WERI-Rb-1 (cell line): ENCODE measurements around the gene GLS.

Source experiments
- DNase-seq: peaks from one replicate; pipeline ENCODE4 v3.0.0-alpha.2; 2020
- H3K27ac ChIP-seq: fragments of 250-450 bp; sonication (Bioruptor Pico); 2 replicates; pipeline ENCODE4 v1.5.1; 2020; ENCODE audit warnings: mild to moderate bottlenecking, moderate library complexity
- H3K27me3 ChIP-seq: fragments of 250-450 bp; sonication (Bioruptor Pico); 2 replicates; pipeline ENCODE4 v1.5.1; 2021; ENCODE audit warnings: mild to moderate bottlenecking, low read depth, moderate library complexity; ENCODE audit not compliant: insufficient read depth, severe bottlenecking
- H3K36me3 ChIP-seq: fragments of 250-450 bp; sonication (Bioruptor Pico); 2 replicates; pipeline ENCODE4 v1.5.1; 2020; ENCODE audit warnings: mild to moderate bottlenecking, moderate library complexity
- H3K4me3 ChIP-seq: 2 replicates; pipeline ENCODE4 v1.5.1; 2011; ENCODE audit warnings: low read depth, mild to moderate bottlenecking, control low read depth, low read length
- H3K9me3 ChIP-seq: fragments of 250-450 bp; sonication (Bioruptor Pico); 2 replicates; pipeline ENCODE4 v1.5.1; 2021; ENCODE audit warnings: mild to moderate bottlenecking, moderate library complexity; ENCODE audit not compliant: severe bottlenecking
- CTCF ChIP-seq: IDR thresholded peaks from 2 replicates; pipeline ENCODE4 v1.5.1; 2011; ENCODE audit warnings: low read depth, mild to moderate bottlenecking, control low read depth, inconsistent platforms, low read length

The GLS gene

GRCh38 chr2:190877436-190877835, 3.2 kb upstream of the GLS start:
- Histone ChIP-seq H3K4me3 (no peak overlapping the region), H3K27me3 (no peaks in the 10 kb centered on the region), H3K27ac (no peak overlapping the region), H3K36me3 (no peaks in the 10 kb centered on the region), H3K9me3 (no peaks in the 10 kb centered on the region)
- no peak for TF ChIP-seq CTCF
- no peak for DNase-seq

GRCh38 chr2:190879474-190880377, 895 bp upstream of the GLS start:
- H3K36me3 ChIP-seq: peaks cover 4% of the 10 kb centered on the region; the same call in 1 of the 2 replicates
- H3K4me3 ChIP-seq: peak overlapping the region; percentile 71
- H3K27me3 ChIP-seq: no peaks in the 10 kb centered on the region
- no peak for TF ChIP-seq CTCF
- peak overlapping the region; percentile 71 for H3K27ac ChIP-seq
- H3K9me3 ChIP-seq: no peaks in the 10 kb centered on the region
- no peak for DNase-seq

- Histone ChIP-seq H3K27me3 (no peaks in the 10 kb centered on the region), H3K27ac (peak overlapping the region; percentile 71), H3K9me3 (no peaks in the 10 kb centered on the region), H3K36me3 (peaks cover 4% of the 10 kb centered on the region; the same call in 1 of the 2 replicates), H3K4me3 (peak overlapping the region; percentile 71)
- DNase-seq: no peak
- no peak for TF ChIP-seq CTCF
Measured at GRCh38 chr2:190881084-190881597, 520 bp downstream of the GLS start.

GRCh38 chr2:190881598-190882410, 1.2 kb downstream of the GLS start:
- Histone ChIP-seq H3K9me3 (no peaks in the 10 kb centered on the region), H3K4me3 (peak overlapping the region; percentile 71), H3K27ac (peak overlapping the region; percentile 71), H3K36me3 (peaks cover 4% of the 10 kb centered on the region; the same call in 1 of the 2 replicates), H3K27me3 (no peaks in the 10 kb centered on the region)
- peak; percentile 52 for DNase-seq
- no peak for TF ChIP-seq CTCF

GRCh38 chr2:190882411-190882766, 1.8 kb downstream of the GLS start:
- DNase-seq: no peak
- Histone ChIP-seq H3K27me3 (no peaks in the 10 kb centered on the region), H3K27ac (no peak overlapping the region), H3K9me3 (no peaks in the 10 kb centered on the region), H3K4me3 (peak overlapping the region; percentile 71; the same call in 1 of the 2 replicates), H3K36me3 (peaks cover 4% of the 10 kb centered on the region; the same call in 1 of the 2 replicates)
- TF ChIP-seq CTCF: no peak
